HepG2 (cell line): Measurements from ENCODE around the gene TEKTIP1. TPM values are rescaled to one million over a fixed set of nuclear protein-coding genes. Genes with fewer than 3 reads are reported as not detected.

Source experiments
- ELK4 ChIP-seq: sonication (generic); formaldehyde crosslinking; IDR thresholded peaks from 2 replicates; pipeline ENCODE4 v1.9.0; 2021; ENCODE audit warnings: missing genetic modification reagents, borderline replicate concordance
- HCFC1 ChIP-seq: fragments of 150-350 bp; IDR thresholded peaks from 2 replicates; pipeline ENCODE4 v1.6.1; 2014; ENCODE audit warnings: low read depth, low read length
- HNRNPL ChIP-seq: fragments of 200-400 bp; formaldehyde crosslinking; IDR thresholded peaks from 2 replicates; pipeline ENCODE4 v1.6.1; 2017; ENCODE audit warnings: mild to moderate bottlenecking, low read depth, low read length
- KLF16 ChIP-seq, 2 experiments: sonication (generic) in 1 of 2; formaldehyde crosslinking in 1 of 2; IDR thresholded peaks; 2 replicates each; pipeline versions ENCODE4 v1.6.1 to v1.8.0; 2016 to 2023; ENCODE audit warnings: missing genetic modification reagents in 2 of 2, missing compliant biosample characterization in 1 of 2
- MIXL1 ChIP-seq: IDR thresholded peaks from 2 replicates; pipeline ENCODE4 v1.6.1; 2016
- NCOA1 ChIP-seq: sonication (generic); formaldehyde crosslinking; IDR thresholded peaks from 2 replicates; pipeline ENCODE4 v1.9.0; 2021; ENCODE audit warnings: missing genetic modification reagents
- NFE2L1 ChIP-seq: sonication (generic); formaldehyde crosslinking; IDR thresholded peaks from 2 replicates; pipeline ENCODE4 v1.4.0; 2020; ENCODE audit warnings: missing genetic modification reagents, mild to moderate bottlenecking, borderline replicate concordance
- NR2F2 ChIP-seq: IDR thresholded peaks from 2 replicates; pipeline ENCODE4 v1.6.1; 2012; ENCODE audit warnings: low read depth, inconsistent platforms, borderline replicate concordance
- SMARCE1 ChIP-seq: fragments of 450-650 bp; IDR thresholded peaks from 2 replicates; pipeline ENCODE4 v1.6.1; 2017; ENCODE audit warnings: borderline replicate concordance
- SNRNP70 ChIP-seq: fragments of 200-400 bp; formaldehyde crosslinking; IDR thresholded peaks from 2 replicates; pipeline ENCODE4 v1.6.1; 2017; ENCODE audit warnings: mild to moderate bottlenecking, low read depth, low read length, moderate library complexity
- ZBTB14 ChIP-seq: sonication (generic); formaldehyde crosslinking; IDR thresholded peaks from 2 replicates; pipeline ENCODE4 v1.4.0; 2020; ENCODE audit warnings: missing genetic modification reagents
- ZFYVE20 ChIP-seq: sonication (generic); formaldehyde crosslinking; IDR thresholded peaks from 2 replicates; pipeline ENCODE4 v1.8.0; 2023; ENCODE audit warnings: low read depth, mild to moderate bottlenecking, moderate library complexity, missing genetic modification reagents, borderline replicate concordance
- ZNF274 ChIP-seq: sonication (generic); formaldehyde crosslinking; IDR thresholded peaks from 2 replicates; pipeline ENCODE4 v1.5.1; 2020; ENCODE audit warnings: mild to moderate bottlenecking, missing genetic modification reagents
- ZNF607 ChIP-seq: sonication (generic); formaldehyde crosslinking; IDR thresholded peaks from 2 replicates; pipeline ENCODE4 v1.5.1; 2020; ENCODE audit warnings: missing genetic modification reagents, mild to moderate bottlenecking, borderline replicate concordance
- ZNF615 ChIP-seq: sonication (generic); formaldehyde crosslinking; IDR thresholded peaks from 2 replicates; pipeline ENCODE4 v1.5.0; 2020; ENCODE audit warnings: mild to moderate bottlenecking, missing genetic modification reagents, borderline replicate concordance
- ZNF841 ChIP-seq: sonication (generic); formaldehyde crosslinking; IDR thresholded peaks from 2 replicates; pipeline ENCODE4 v1.8.1; 2023; ENCODE audit warnings: missing genetic modification reagents, borderline replicate concordance
- ZXDC ChIP-seq: sonication (generic); formaldehyde crosslinking; IDR thresholded peaks from 2 replicates; pipeline ENCODE4 v1.5.0; 2020; ENCODE audit warnings: mild to moderate bottlenecking, missing genetic modification reagents
- polyA plus RNA-seq, 8 experiments: library from polyadenylated mRNA; depleted of rRNA in 3 of 8; stranded (reverse) in 7 of 8; unstranded in 1 of 8; fragments of >200 nt; fragmentation: Illumina TruSeq in 4 of 8; extraction: Trizol in 4 of 8; gene quantifications; 2 replicates each; pipeline versions ENCODE4 v1.2.1 to v1.2.3, GENCODE V29; 2011 to 2016; ENCODE audit warnings: low read depth in 4 of 8, missing spikeins in 1 of 8, mixed read lengths in 1 of 8; ENCODE audit not compliant: insufficient read depth in 1 of 8
- total RNA-seq, 5 experiments: library from RNA; depleted of rRNA; stranded (reverse); fragments of >200 nt; fragmentation: Illumina TruSeq; extraction: Trizol; gene quantifications; 2 replicates each; pipeline ENCODE4 v1.2.3, GENCODE V29; 2016; ENCODE audit warnings: low read depth in 1 of 5
- TF ChIP-seq, protein P1 (sequence below): sonication (generic); formaldehyde crosslinking; IDR thresholded peaks from 2 replicates; pipeline ENCODE4 v1.4.0; 2020; ENCODE audit warnings: missing genetic modification reagents
- TF ChIP-seq, protein P2 (sequence below): sonication (generic); formaldehyde crosslinking; conservative IDR thresholded peaks from 2 replicates; pipeline ENCODE4 v1.8.0; 2022; ENCODE audit warnings: low read depth, missing genetic modification reagents

TEKTIP1 gene
- total and polyA plus RNA-seq, 2 of the 13 experiments (the other 11 are each of a cell fraction or from before 2014, with no cell fraction given) = not detected

DNA sequence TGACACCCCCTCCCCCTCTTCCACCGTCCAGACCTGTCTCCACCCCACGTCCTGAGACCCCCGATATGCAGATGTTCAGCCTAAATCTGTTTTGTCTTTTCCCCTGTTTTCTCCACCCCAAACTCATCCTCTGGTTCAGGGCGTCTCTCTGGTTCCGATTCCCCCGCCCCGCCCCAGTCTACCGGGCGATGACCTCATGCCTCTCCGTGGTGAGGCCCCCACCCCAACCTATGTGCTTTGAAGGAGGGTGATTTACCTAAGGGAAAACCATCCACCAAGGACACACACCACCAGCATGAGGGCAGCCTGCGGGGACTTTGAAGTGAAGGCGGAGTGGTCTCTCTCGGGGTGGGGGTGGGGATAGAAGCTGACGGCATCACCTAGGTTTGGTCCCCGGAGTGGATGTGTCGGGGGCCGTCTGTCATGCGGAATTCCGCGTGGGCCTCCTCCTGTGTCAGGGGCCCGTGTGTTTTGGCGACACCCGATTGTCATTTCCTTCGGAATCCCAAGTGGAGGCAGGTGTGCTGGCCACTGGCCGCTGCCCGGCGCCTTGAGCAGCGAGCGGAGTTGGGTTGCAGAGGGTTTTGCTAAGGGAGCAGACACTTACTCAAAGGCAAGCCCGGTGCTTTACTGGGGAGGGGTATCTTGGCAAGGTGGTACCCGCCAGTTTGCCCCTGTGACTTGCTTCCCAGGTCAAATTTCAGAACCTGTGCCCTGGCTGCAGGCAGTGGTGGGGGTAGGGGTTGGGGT is 31.4 kb upstream of the TEKTIP1 start (continued):
- TF ChIP-seq ZBTB14 (no peak), ZNF274 (CRISPR knock-in tag) (peak; percentile 77; the same call in 1 of the 2 replicates), NR2F2 (no peak), ZFYVE20 (CRISPR knock-in tag) (no peak), NCOA1 (no peak), ZXDC (CRISPR knock-in tag) (no peak), SNRNP70 (no peak), HCFC1 (no peak), NFE2L1 (no peak), ZNF841 (CRISPR knock-in tag) (no peak), HNRNPL (no peak), KLF16 (CRISPR knock-in tag; IDR thresholded peaks at IDR 0.05) (no peak), SMARCE1 (no peak), ELK4 (no peak), ZNF607 (CRISPR knock-in tag) (no peak), ZNF615 (CRISPR knock-in tag) (no peak), MIXL1 (CRISPR knock-in tag) (no peak)
- TF ChIP-seq, protein P1, sequence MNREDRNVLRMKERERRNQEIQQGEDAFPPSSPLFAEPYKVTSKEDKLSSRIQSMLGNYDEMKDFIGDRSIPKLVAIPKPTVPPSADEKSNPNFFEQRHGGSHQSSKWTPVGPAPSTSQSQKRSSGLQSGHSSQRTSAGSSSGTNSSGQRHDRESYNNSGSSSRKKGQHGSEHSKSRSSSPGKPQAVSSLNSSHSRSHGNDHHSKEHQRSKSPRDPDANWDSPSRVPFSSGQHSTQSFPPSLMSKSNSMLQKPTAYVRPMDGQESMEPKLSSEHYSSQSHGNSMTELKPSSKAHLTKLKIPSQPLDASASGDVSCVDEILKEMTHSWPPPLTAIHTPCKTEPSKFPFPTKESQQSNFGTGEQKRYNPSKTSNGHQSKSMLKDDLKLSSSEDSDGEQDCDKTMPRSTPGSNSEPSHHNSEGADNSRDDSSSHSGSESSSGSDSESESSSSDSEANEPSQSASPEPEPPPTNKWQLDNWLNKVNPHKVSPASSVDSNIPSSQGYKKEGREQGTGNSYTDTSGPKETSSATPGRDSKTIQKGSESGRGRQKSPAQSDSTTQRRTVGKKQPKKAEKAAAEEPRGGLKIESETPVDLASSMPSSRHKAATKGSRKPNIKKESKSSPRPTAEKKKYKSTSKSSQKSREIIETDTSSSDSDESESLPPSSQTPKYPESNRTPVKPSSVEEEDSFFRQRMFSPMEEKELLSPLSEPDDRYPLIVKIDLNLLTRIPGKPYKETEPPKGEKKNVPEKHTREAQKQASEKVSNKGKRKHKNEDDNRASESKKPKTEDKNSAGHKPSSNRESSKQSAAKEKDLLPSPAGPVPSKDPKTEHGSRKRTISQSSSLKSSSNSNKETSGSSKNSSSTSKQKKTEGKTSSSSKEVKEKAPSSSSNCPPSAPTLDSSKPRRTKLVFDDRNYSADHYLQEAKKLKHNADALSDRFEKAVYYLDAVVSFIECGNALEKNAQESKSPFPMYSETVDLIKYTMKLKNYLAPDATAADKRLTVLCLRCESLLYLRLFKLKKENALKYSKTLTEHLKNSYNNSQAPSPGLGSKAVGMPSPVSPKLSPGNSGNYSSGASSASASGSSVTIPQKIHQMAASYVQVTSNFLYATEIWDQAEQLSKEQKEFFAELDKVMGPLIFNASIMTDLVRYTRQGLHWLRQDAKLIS (CRISPR knock-in tag) = no peak
- TF ChIP-seq, protein P2, sequence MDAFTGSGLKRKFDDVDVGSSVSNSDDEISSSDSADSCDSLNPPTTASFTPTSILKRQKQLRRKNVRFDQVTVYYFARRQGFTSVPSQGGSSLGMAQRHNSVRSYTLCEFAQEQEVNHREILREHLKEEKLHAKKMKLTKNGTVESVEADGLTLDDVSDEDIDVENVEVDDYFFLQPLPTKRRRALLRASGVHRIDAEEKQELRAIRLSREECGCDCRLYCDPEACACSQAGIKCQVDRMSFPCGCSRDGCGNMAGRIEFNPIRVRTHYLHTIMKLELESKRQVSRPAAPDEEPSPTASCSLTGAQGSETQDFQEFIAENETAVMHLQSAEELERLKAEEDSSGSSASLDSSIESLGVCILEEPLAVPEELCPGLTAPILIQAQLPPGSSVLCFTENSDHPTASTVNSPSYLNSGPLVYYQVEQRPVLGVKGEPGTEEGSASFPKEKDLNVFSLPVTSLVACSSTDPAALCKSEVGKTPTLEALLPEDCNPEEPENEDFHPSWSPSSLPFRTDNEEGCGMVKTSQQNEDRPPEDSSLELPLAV (CRISPR knock-in tag) = no peak
